GM11168 (cell line): ENCODE results near the gene RASGRF1.

ENCODE experiments used
- in situ Hi-C: fragments of 300-500 bp; cut with MboI; formaldehyde crosslinking; loops from one replicate; pipeline ENCODE4 v1.12.0; 2022; ENCODE audit warnings: low sequenced_read_pairs; ENCODE audit not compliant: unreplicated experiment

The RASGRF1 gene

GRCh38 chr15:79102595-79102994 is 12.0 kb upstream of the RASGRF1 start:
- in situ Hi-C loops = no loop called here

- in situ Hi-C loops = no loop called here
Measured at GRCh38 chr15:79101866-79102581, 11.4 kb upstream of the RASGRF1 start.

- in situ Hi-C loops = no loop called here
Measured at GRCh38 chr15:79099692-79100091, 9.1 kb upstream of the RASGRF1 start.

GRCh38 chr15:79094611-79095021 is 4.0 kb upstream of the RASGRF1 start:
- in situ Hi-C loops = no loop called here

GRCh38 chr15:79093352-79093935 is 2.9 kb upstream of the RASGRF1 start:
- in situ Hi-C loops = no loop called here

GRCh38 chr15:79092382-79092781 is 1.8 kb upstream of the RASGRF1 start:
- in situ Hi-C loops = no loop called here

- in situ Hi-C loops = no loop called here
Measured at GRCh38 chr15:79091204-79091867, 756 bp upstream of the RASGRF1 start.

GRCh38 chr15:79089890-79090486 is 592 bp downstream of the RASGRF1 start:
- in situ Hi-C loops = no loop called here

GRCh38 chr15:79089331-79089889 is 1.2 kb downstream of the RASGRF1 start:
- in situ Hi-C loops = no loop called here

GRCh38 chr15:79088426-79089205 is 2.0 kb downstream of the RASGRF1 start:
- in situ Hi-C loops = no loop called here

GRCh38 chr15:79086814-79087213 is 3.8 kb downstream of the RASGRF1 start:
- in situ Hi-C loops = no loop called here

GRCh38 chr15:79084308-79084968 is 6.1 kb downstream of the RASGRF1 start:
- in situ Hi-C loops = no loop called here

GRCh38 chr15:79083154-79083553 is 7.4 kb downstream of the RASGRF1 start:
- in situ Hi-C loops = no loop called here

- in situ Hi-C loops = no loop called here
Measured at GRCh38 chr15:79082363-79083070, 8.1 kb downstream of the RASGRF1 start.

- in situ Hi-C loops = no loop called here
Measured at GRCh38 chr15:79078763-79079410, 11.7 kb downstream of the RASGRF1 start.

- in situ Hi-C loops = no loop called here
Measured at GRCh38 chr15:79078003-79078402, 12.6 kb downstream of the RASGRF1 start.

- in situ Hi-C loops = no loop called here
Measured at GRCh38 chr15:79076661-79077060, 13.9 kb downstream of the RASGRF1 start.

- in situ Hi-C loops = no loop called here
Measured at GRCh38 chr15:79075256-79075655, 15.3 kb downstream of the RASGRF1 start.
